Panc1 (cell line): Measurements from ENCODE around the gene GREM1.

Experiments
- CTCF ChIP-seq: fragments of 450-650 bp; IDR thresholded peaks from 2 replicates; pipeline ENCODE4 v1.5.1; 2017; ENCODE audit warnings: mild to moderate bottlenecking
- POLR2AphosphoS5 ChIP-seq: IDR thresholded peaks from 2 replicates; pipeline ENCODE4 v1.6.1; 2012; ENCODE audit warnings: mild to moderate bottlenecking, low read depth, low read length, moderate library complexity
- REST ChIP-seq, 2 experiments: IDR thresholded peaks; 2 replicates each; pipeline ENCODE4 v1.6.1; 2011 to 2012; ENCODE audit warnings: low read depth in 2 of 2, control low read depth in 1 of 2, low read length in 1 of 2, mild to moderate bottlenecking in 1 of 2, moderate library complexity in 1 of 2; ENCODE audit not compliant: insufficient read depth in 1 of 2
- SIN3A ChIP-seq: IDR thresholded peaks from 2 replicates; pipeline ENCODE4 v1.6.1; 2012; ENCODE audit warnings: low read depth, mild to moderate bottlenecking, low read length, moderate library complexity, borderline replicate concordance; ENCODE audit not compliant: insufficient read depth

DNA sequence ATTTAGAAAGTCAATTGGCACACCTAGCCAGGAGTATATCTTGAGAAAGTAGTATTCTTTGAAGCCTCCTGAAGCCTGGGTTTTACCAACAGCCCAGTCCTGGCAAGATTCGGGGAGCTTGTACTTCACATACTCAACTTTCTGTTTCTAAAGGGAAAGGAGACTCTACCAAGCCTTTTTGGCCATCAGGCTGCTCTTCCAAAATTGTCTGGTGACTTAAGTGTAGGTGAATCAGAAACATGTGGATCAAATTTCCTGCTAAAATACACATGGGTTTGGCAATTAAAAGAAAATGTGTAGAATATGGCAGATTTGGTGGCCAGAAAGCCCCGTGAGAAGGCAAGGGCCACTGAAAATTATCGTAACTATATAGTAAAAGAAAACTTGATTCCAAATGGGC, 15.9 kb upstream of the GREM1 start:
- TF ChIP-seq CTCF (no peak), REST (IDR thresholded peaks at IDR 0.05; ENCODE audit: insufficient read depth in 1 of 2, low read depth in 2 of 2, low read length in 1 of 2) (no peak), POLR2AphosphoS5 (no peak), SIN3A (no peak)
